HCT116 (cell line): ENCODE data around the gene MEIOC. TPM values are rescaled to one million over a fixed set of nuclear protein-coding genes. Genes with fewer than 3 reads are reported as not detected.

Experiments
- ATAC-seq: fragments of 200-7000 bp; cut with Tn5 transposase; 2 replicates; pipeline ENCODE4 v1.9.1; 2020; ENCODE audit warnings: mild to moderate bottlenecking, moderate library complexity
- BruUV-seq: library from RNA; stranded (reverse); fragments of 400-500 nt; replicated peaks from 2 replicates; lab custom pipeline; 2021; lab: Mats Ljungman, UMichigan
- CTCF ChIA-PET: fragments of 300-600 bp; sonication (Branson Sonifier 250); formaldehyde crosslinking; loops from one replicate; lab custom pipeline; 2021; ENCODE audit warnings: antibody characterized with exemption; lab: Charles Lee
- POLR2A ChIA-PET: fragments of 300-600, 350-600 bp; sonication (Branson Sonifier 250); formaldehyde crosslinking; loops from one replicate; lab custom pipeline; 2021; ENCODE audit warnings: antibody characterized with exemption; lab: Charles Lee
- RAD21 ChIA-PET, 2 experiments: fragments of 300-600 bp; sonication (Branson Sonifier 250); formaldehyde crosslinking; loops; one replicate each; lab custom pipeline; 2023; ENCODE audit warnings: low total read pairs in 2 of 2; ENCODE audit not compliant: uncharacterized antibody in 2 of 2, unreplicated experiment in 2 of 2, low non-redundant PET in 1 of 2; lab: Charles Lee
- DNase-seq: peaks from one replicate; pipeline ENCODE4 v3.0.0-alpha.2; 2010; ENCODE audit warnings: low read depth, low spot score
- H2AFZ ChIP-seq: fragments of 200-600 bp; shearing (Covaris generic), sonication (generic); 2 replicates; pipeline ENCODE4 v1.6.1; 2017; ENCODE audit warnings: low read depth, mixed run types, mixed read lengths, antibody characterized with exemption, low read length; ENCODE audit not compliant: poor library complexity, severe bottlenecking
- H3K27ac ChIP-seq: 2 replicates; pipeline ENCODE4 v1.5.1; 2012; ENCODE audit warnings: low read depth, low read length
- H3K27me3 ChIP-seq: fragments of 200-600 bp; sonication (generic); 2 replicates; pipeline ENCODE4 v1.6.1; 2016; ENCODE audit warnings: mixed run types, low read length, mixed read lengths; ENCODE audit not compliant: insufficient read depth
- H3K36me3 ChIP-seq, 2 experiments: fragments of 200-500 bp in 1 of 2; fragments of 200-600 bp in 1 of 2; sonication (Bioruptor generic) in 1 of 2; sonication (generic) in 1 of 2; 2 replicates each; pipeline versions ENCODE4 v1.5.1 to v1.6.1; 2014 to 2016; ENCODE audit warnings: low read length in 2 of 2, inconsistent platforms in 1 of 2, mixed read lengths in 1 of 2, mixed run types in 1 of 2; ENCODE audit not compliant: insufficient read depth in 2 of 2, control insufficient read depth in 1 of 2
- H3K4me1 ChIP-seq, 2 experiments: fragments of 200-600 bp in 1 of 2; sonication (generic) in 1 of 2; 2 replicates each; pipeline versions ENCODE4 v1.5.1 to v1.6.1; 2012 to 2017; ENCODE audit warnings: low read length in 2 of 2, inconsistent platforms in 1 of 2, mild to moderate bottlenecking in 1 of 2, mixed read lengths in 1 of 2, mixed run types in 1 of 2, moderate library complexity in 1 of 2; ENCODE audit not compliant: insufficient read depth in 2 of 2, control insufficient read depth in 1 of 2
- H3K4me2 ChIP-seq: fragments of 200-600 bp; sonication (generic); 2 replicates; pipeline ENCODE4 v1.6.1; 2017; ENCODE audit warnings: mixed run types, low read length, mixed read lengths
- H3K4me3 ChIP-seq, 2 experiments: fragments of 200-600 bp in 1 of 2; sonication (generic) in 1 of 2; replicated peaks in 1 of 2; 2 replicates each; pipeline ENCODE4 v1.5.1; 2011 to 2016; ENCODE audit warnings: low read length in 2 of 2, control low read depth in 1 of 2, low read depth in 1 of 2, mild to moderate bottlenecking in 1 of 2, mixed read lengths in 1 of 2, mixed run types in 1 of 2
- H3K79me2 ChIP-seq: fragments of 200-600 bp; sonication (generic); 2 replicates; pipeline ENCODE4 v1.6.1; 2017; ENCODE audit warnings: mild to moderate bottlenecking, mixed run types, low read length, moderate library complexity, mixed read lengths; ENCODE audit not compliant: insufficient read depth
- H3K9ac ChIP-seq: fragments of 200-600 bp; sonication (generic); 2 replicates; pipeline ENCODE4 v1.6.1; 2016; ENCODE audit warnings: low read length, mixed read lengths
- H3K9me2 ChIP-seq: fragments of 200-600 bp; sonication (generic), shearing (Covaris generic); 2 replicates; pipeline ENCODE4 v1.6.1; 2017; ENCODE audit warnings: mixed run types, mild to moderate bottlenecking, moderate library complexity; ENCODE audit not compliant: insufficient read depth
- H3K9me3 ChIP-seq, 2 experiments: fragments of 200-500 bp in 1 of 2; fragments of 200-600 bp in 1 of 2; sonication (Bioruptor generic) in 1 of 2; sonication (generic) in 1 of 2; 2 replicates each; pipeline ENCODE4 v1.6.1; 2014 to 2017; ENCODE audit warnings: low read length in 2 of 2, mixed read lengths in 2 of 2, inconsistent platforms in 1 of 2, low read depth in 1 of 2, mild to moderate bottlenecking in 1 of 2, mixed run types in 1 of 2, moderate library complexity in 1 of 2; ENCODE audit not compliant: control insufficient read depth in 1 of 2, insufficient read depth in 1 of 2
- H4K20me1 ChIP-seq: fragments of 200-600 bp; sonication (generic), shearing (Covaris generic); 2 replicates; pipeline ENCODE4 v1.6.1; 2017; ENCODE audit warnings: mixed run types, mild to moderate bottlenecking, moderate library complexity; ENCODE audit not compliant: insufficient read depth
- ATF3 ChIP-seq: IDR thresholded peaks from 2 replicates; pipeline ENCODE4 v1.6.1; 2012
- EZH2 ChIP-seq: fragments of 200-600 bp; sonication (generic); IDR thresholded peaks from 2 replicates; pipeline ENCODE4 v1.6.1; 2017; ENCODE audit warnings: antibody characterized with exemption, mixed run types
- EZH2phosphoT487 ChIP-seq: fragments of 200-600 bp; IDR thresholded peaks from 2 replicates; pipeline ENCODE4 v1.6.1; 2018; ENCODE audit warnings: antibody characterized with exemption, borderline replicate concordance
- FOSL1 ChIP-seq: IDR thresholded peaks from 2 replicates; pipeline ENCODE4 v1.6.1; 2012; ENCODE audit warnings: low read depth
- JUND ChIP-seq: IDR thresholded peaks from 2 replicates; pipeline ENCODE4 v1.6.1; 2012
- MAX ChIP-seq: IDR thresholded peaks from 2 replicates; pipeline ENCODE4 v1.6.1; 2012
- POLR2AphosphoS5 ChIP-seq: IDR thresholded peaks from 2 replicates; pipeline ENCODE4 v1.6.1; 2011; ENCODE audit warnings: mild to moderate bottlenecking, low read depth, low read length, moderate library complexity
- RAD21 ChIP-seq: IDR thresholded peaks from 2 replicates; pipeline ENCODE4 v1.6.1; 2012; ENCODE audit warnings: low read depth, mild to moderate bottlenecking
- SIN3A ChIP-seq: IDR thresholded peaks from 2 replicates; pipeline ENCODE4 v1.6.1; 2012; ENCODE audit warnings: low read depth
- SP1 ChIP-seq: IDR thresholded peaks from 2 replicates; pipeline ENCODE4 v1.6.1; 2012; ENCODE audit warnings: low read depth
- SRF ChIP-seq: IDR thresholded peaks from 2 replicates; pipeline ENCODE4 v1.6.1; 2012; ENCODE audit warnings: low read depth
- TCF7L2 ChIP-seq: IDR thresholded peaks from 2 replicates; pipeline ENCODE4 v1.7.0; 2011; ENCODE audit warnings: borderline replicate concordance, inconsistent platforms; ENCODE audit not compliant: insufficient read depth, insufficient read length; ENCODE audit errors: extremely low read depth
- YY1 ChIP-seq: IDR thresholded peaks from 2 replicates; pipeline ENCODE4 v1.6.1; 2011; ENCODE audit warnings: low read length, low read depth, moderate library complexity, mild to moderate bottlenecking; ENCODE audit not compliant: insufficient replicate concordance; ENCODE audit errors: extremely low read depth
- intact Hi-C: fragments of 100-400 bp; cut with micrococcal nuclease; formaldehyde crosslinking; loops from 2 replicates; pipeline ENCODE4 v1.10.0; 2022
- total RNA-seq: library from RNA; stranded (reverse); gene quantifications from one replicate; pipeline ENCODE4 v1.2.1, GENCODE V29; 2021; ENCODE audit not compliant: unreplicated experiment
- TF ChIP-seq, protein P1 (sequence below), 3 experiments: fragments of 200-600 bp in 1 of 3; sonication (generic) in 1 of 3; IDR thresholded peaks in 2 of 3; conservative IDR thresholded peaks in 1 of 3; 2 replicates each; pipeline ENCODE4 v1.5.1; 2012 to 2017; ENCODE audit warnings: low read depth in 2 of 3, low read length in 2 of 3, antibody characterized with exemption in 1 of 3, borderline replicate concordance in 1 of 3, control low read depth in 1 of 3, mild to moderate bottlenecking in 1 of 3, mixed read lengths in 1 of 3, mixed run types in 1 of 3, moderate library complexity in 1 of 3; ENCODE audit not compliant: insufficient read depth in 1 of 3
- TF ChIP-seq, protein P2 (sequence below): IDR thresholded peaks from 2 replicates; pipeline ENCODE4 v1.6.1; 2012; ENCODE audit warnings: low read depth

Gene MEIOC
- total RNA-seq, 1 experiment from 2014 or later, result not detected

GRCh38 chr17:44687756-44688155 is 31.5 kb downstream of the MEIOC start:
- Histone ChIP-seq H4K20me1 (no peaks in the 10 kb centered on the region), H3K4me1 (peaks cover 13 to 26% of the 10 kb centered on the region in 2 experiments), H3K27me3 (no peaks in the 10 kb centered on the region), H3K9ac (no peak overlapping the region), H3K4me3 (no peak overlapping the region), H3K36me3 (peaks cover 2 to 5% of the 10 kb centered on the region in 2 experiments; a peak in 1 of 4 replicates), H3K79me2 (peaks cover 37% of the 10 kb centered on the region), H3K9me2 (no peaks in the 10 kb centered on the region), H3K27ac (no peak overlapping the region), H3K9me3 (no peaks in the 10 kb centered on the region), H2AFZ (no peak overlapping the region), H3K4me2 (no peak overlapping the region)
- CTCF ChIA-PET, result no interaction called here
- BruUV-seq, result no TSS peak
- TF ChIP-seq POLR2AphosphoS5 (no peak), EZH2phosphoT487 (no peak), SP1 (no peak), RAD21 (no peak), YY1 (no peak), ATF3 (no peak)
- TF ChIP-seq, protein P1, sequence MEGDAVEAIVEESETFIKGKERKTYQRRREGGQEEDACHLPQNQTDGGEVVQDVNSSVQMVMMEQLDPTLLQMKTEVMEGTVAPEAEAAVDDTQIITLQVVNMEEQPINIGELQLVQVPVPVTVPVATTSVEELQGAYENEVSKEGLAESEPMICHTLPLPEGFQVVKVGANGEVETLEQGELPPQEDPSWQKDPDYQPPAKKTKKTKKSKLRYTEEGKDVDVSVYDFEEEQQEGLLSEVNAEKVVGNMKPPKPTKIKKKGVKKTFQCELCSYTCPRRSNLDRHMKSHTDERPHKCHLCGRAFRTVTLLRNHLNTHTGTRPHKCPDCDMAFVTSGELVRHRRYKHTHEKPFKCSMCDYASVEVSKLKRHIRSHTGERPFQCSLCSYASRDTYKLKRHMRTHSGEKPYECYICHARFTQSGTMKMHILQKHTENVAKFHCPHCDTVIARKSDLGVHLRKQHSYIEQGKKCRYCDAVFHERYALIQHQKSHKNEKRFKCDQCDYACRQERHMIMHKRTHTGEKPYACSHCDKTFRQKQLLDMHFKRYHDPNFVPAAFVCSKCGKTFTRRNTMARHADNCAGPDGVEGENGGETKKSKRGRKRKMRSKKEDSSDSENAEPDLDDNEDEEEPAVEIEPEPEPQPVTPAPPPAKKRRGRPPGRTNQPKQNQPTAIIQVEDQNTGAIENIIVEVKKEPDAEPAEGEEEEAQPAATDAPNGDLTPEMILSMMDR (IDR thresholded peaks at IDR 0.05 in 2 of 3, conservative IDR thresholded peaks at IDR 0.05 in 1 of 3; ENCODE audit: borderline replicate concordance in 1 of 3, insufficient read depth in 1 of 3, low read depth in 2 of 3, low read length in 2 of 3), result no peak
- RAD21 ChIA-PET, result no interaction called here
- DNase-seq, result no peak
- POLR2A ChIA-PET, result no interaction called here
- no peak for ATAC-seq
- intact Hi-C loops, result no loop called here

- H3K27me3 ChIP-seq, result no peaks in the 10 kb centered on the region
- peaks cover 37% of the 10 kb centered on the region for H3K79me2 ChIP-seq
- no peak overlapping the region for H2AFZ ChIP-seq
- ATAC-seq (no peak), DNase-seq (no peak)
- intact Hi-C loops, result no loop called here
- peaks cover 2 to 5% of the 10 kb centered on the region in 2 experiments; a peak in 1 of 4 replicates for H3K36me3 ChIP-seq
- ChIA-PET RAD21 (no interaction called here), POLR2A (interaction anchor here (1.2 kb wide), 1 partner anchor 71 kb away, joined by 3 read pairs; the partner anchor contains the start of gene ADAM11), CTCF (no interaction called here)
- no peaks in the 10 kb centered on the region for H3K9me2 ChIP-seq
- peak overlapping the region; percentile 99 for H3K4me2 ChIP-seq
- no TSS peak for BruUV-seq
- no peaks in the 10 kb centered on the region for H3K9me3 ChIP-seq
- H3K4me3 ChIP-seq, result peak overlapping the region; percentile 98
- no peaks in the 10 kb centered on the region for H4K20me1 ChIP-seq
- peak overlapping the region; percentile 93 for H3K9ac ChIP-seq
- H3K4me1 ChIP-seq, result peaks cover 13 to 26% of the 10 kb centered on the region in 2 experiments
- H3K27ac ChIP-seq, result no peak overlapping the region
- TF ChIP-seq JUND, result no peak
- no peak for TF ChIP-seq MAX
- TF ChIP-seq SP1, result no peak
- TF ChIP-seq, protein P2, sequence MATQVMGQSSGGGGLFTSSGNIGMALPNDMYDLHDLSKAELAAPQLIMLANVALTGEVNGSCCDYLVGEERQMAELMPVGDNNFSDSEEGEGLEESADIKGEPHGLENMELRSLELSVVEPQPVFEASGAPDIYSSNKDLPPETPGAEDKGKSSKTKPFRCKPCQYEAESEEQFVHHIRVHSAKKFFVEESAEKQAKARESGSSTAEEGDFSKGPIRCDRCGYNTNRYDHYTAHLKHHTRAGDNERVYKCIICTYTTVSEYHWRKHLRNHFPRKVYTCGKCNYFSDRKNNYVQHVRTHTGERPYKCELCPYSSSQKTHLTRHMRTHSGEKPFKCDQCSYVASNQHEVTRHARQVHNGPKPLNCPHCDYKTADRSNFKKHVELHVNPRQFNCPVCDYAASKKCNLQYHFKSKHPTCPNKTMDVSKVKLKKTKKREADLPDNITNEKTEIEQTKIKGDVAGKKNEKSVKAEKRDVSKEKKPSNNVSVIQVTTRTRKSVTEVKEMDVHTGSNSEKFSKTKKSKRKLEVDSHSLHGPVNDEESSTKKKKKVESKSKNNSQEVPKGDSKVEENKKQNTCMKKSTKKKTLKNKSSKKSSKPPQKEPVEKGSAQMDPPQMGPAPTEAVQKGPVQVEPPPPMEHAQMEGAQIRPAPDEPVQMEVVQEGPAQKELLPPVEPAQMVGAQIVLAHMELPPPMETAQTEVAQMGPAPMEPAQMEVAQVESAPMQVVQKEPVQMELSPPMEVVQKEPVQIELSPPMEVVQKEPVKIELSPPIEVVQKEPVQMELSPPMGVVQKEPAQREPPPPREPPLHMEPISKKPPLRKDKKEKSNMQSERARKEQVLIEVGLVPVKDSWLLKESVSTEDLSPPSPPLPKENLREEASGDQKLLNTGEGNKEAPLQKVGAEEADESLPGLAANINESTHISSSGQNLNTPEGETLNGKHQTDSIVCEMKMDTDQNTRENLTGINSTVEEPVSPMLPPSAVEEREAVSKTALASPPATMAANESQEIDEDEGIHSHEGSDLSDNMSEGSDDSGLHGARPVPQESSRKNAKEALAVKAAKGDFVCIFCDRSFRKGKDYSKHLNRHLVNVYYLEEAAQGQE, result no peak
- no peak for TF ChIP-seq EZH2
- no peak for TF ChIP-seq ATF3
- TF ChIP-seq TCF7L2, result no peak
- no peak for TF ChIP-seq SRF
- no peak for TF ChIP-seq SIN3A
- no peak for TF ChIP-seq FOSL1
These were observed 31.9 kb downstream of the MEIOC start for GRCh38 chr17:44688200-44688599.
